HCT116 (cell line): ENCODE data around the gene FNDC7. TPM values are rescaled to one million over a fixed set of nuclear protein-coding genes. Genes with fewer than 3 reads are reported as not detected.

Source experiments
- ATAC-seq: fragments of 200-7000 bp; cut with Tn5 transposase; 2 replicates; pipeline ENCODE4 v1.9.1; 2020; ENCODE audit warnings: mild to moderate bottlenecking, moderate library complexity
- Bru-seq: library from RNA; stranded (reverse); fragments of 400-500 nt; gene quantifications from one replicate; lab custom pipeline; 2021; lab: Mats Ljungman, UMichigan
- BruChase-seq, 2 experiments: library from RNA; stranded (reverse); fragments of 400-500 nt; gene quantifications; one replicate each; lab custom pipeline; 2021; lab: Mats Ljungman, UMichigan
- BruUV-seq: library from RNA; stranded (reverse); fragments of 400-500 nt; replicated peaks from 2 replicates; lab custom pipeline; 2021; lab: Mats Ljungman, UMichigan
- CTCF ChIA-PET: fragments of 300-600 bp; sonication (Branson Sonifier 250); formaldehyde crosslinking; loops from one replicate; lab custom pipeline; 2021; ENCODE audit warnings: antibody characterized with exemption; lab: Charles Lee
- POLR2A ChIA-PET: fragments of 300-600, 350-600 bp; sonication (Branson Sonifier 250); formaldehyde crosslinking; loops from one replicate; lab custom pipeline; 2021; ENCODE audit warnings: antibody characterized with exemption; lab: Charles Lee
- RAD21 ChIA-PET, 2 experiments: fragments of 300-600 bp; sonication (Branson Sonifier 250); formaldehyde crosslinking; loops; one replicate each; lab custom pipeline; 2023; ENCODE audit warnings: low total read pairs in 2 of 2; ENCODE audit not compliant: uncharacterized antibody in 2 of 2, unreplicated experiment in 2 of 2, low non-redundant PET in 1 of 2; lab: Charles Lee
- DNase-seq: peaks from one replicate; pipeline ENCODE4 v3.0.0-alpha.2; 2010; ENCODE audit warnings: low read depth, low spot score
- H2AFZ ChIP-seq: fragments of 200-600 bp; shearing (Covaris generic), sonication (generic); 2 replicates; pipeline ENCODE4 v1.6.1; 2017; ENCODE audit warnings: low read depth, mixed run types, mixed read lengths, antibody characterized with exemption, low read length; ENCODE audit not compliant: poor library complexity, severe bottlenecking
- H3K27ac ChIP-seq: 2 replicates; pipeline ENCODE4 v1.5.1; 2012; ENCODE audit warnings: low read depth, low read length
- H3K27me3 ChIP-seq: fragments of 200-600 bp; sonication (generic); 2 replicates; pipeline ENCODE4 v1.6.1; 2016; ENCODE audit warnings: mixed run types, low read length, mixed read lengths; ENCODE audit not compliant: insufficient read depth
- H3K36me3 ChIP-seq, 2 experiments: fragments of 200-500 bp in 1 of 2; fragments of 200-600 bp in 1 of 2; sonication (Bioruptor generic) in 1 of 2; sonication (generic) in 1 of 2; 2 replicates each; pipeline versions ENCODE4 v1.5.1 to v1.6.1; 2014 to 2016; ENCODE audit warnings: low read length in 2 of 2, inconsistent platforms in 1 of 2, mixed read lengths in 1 of 2, mixed run types in 1 of 2; ENCODE audit not compliant: insufficient read depth in 2 of 2, control insufficient read depth in 1 of 2
- H3K4me1 ChIP-seq, 2 experiments: fragments of 200-600 bp in 1 of 2; sonication (generic) in 1 of 2; 2 replicates each; pipeline versions ENCODE4 v1.5.1 to v1.6.1; 2012 to 2017; ENCODE audit warnings: low read length in 2 of 2, inconsistent platforms in 1 of 2, mild to moderate bottlenecking in 1 of 2, mixed read lengths in 1 of 2, mixed run types in 1 of 2, moderate library complexity in 1 of 2; ENCODE audit not compliant: insufficient read depth in 2 of 2, control insufficient read depth in 1 of 2
- H3K4me2 ChIP-seq: fragments of 200-600 bp; sonication (generic); 2 replicates; pipeline ENCODE4 v1.6.1; 2017; ENCODE audit warnings: mixed run types, low read length, mixed read lengths
- H3K4me3 ChIP-seq, 2 experiments: fragments of 200-600 bp in 1 of 2; sonication (generic) in 1 of 2; replicated peaks in 1 of 2; 2 replicates each; pipeline ENCODE4 v1.5.1; 2011 to 2016; ENCODE audit warnings: low read length in 2 of 2, control low read depth in 1 of 2, low read depth in 1 of 2, mild to moderate bottlenecking in 1 of 2, mixed read lengths in 1 of 2, mixed run types in 1 of 2
- H3K79me2 ChIP-seq: fragments of 200-600 bp; sonication (generic); 2 replicates; pipeline ENCODE4 v1.6.1; 2017; ENCODE audit warnings: mild to moderate bottlenecking, mixed run types, low read length, moderate library complexity, mixed read lengths; ENCODE audit not compliant: insufficient read depth
- H3K9ac ChIP-seq: fragments of 200-600 bp; sonication (generic); 2 replicates; pipeline ENCODE4 v1.6.1; 2016; ENCODE audit warnings: low read length, mixed read lengths
- H3K9me2 ChIP-seq: fragments of 200-600 bp; sonication (generic), shearing (Covaris generic); 2 replicates; pipeline ENCODE4 v1.6.1; 2017; ENCODE audit warnings: mixed run types, mild to moderate bottlenecking, moderate library complexity; ENCODE audit not compliant: insufficient read depth
- H3K9me3 ChIP-seq, 2 experiments: fragments of 200-500 bp in 1 of 2; fragments of 200-600 bp in 1 of 2; sonication (Bioruptor generic) in 1 of 2; sonication (generic) in 1 of 2; 2 replicates each; pipeline ENCODE4 v1.6.1; 2014 to 2017; ENCODE audit warnings: low read length in 2 of 2, mixed read lengths in 2 of 2, inconsistent platforms in 1 of 2, low read depth in 1 of 2, mild to moderate bottlenecking in 1 of 2, mixed run types in 1 of 2, moderate library complexity in 1 of 2; ENCODE audit not compliant: control insufficient read depth in 1 of 2, insufficient read depth in 1 of 2
- H4K20me1 ChIP-seq: fragments of 200-600 bp; sonication (generic), shearing (Covaris generic); 2 replicates; pipeline ENCODE4 v1.6.1; 2017; ENCODE audit warnings: mixed run types, mild to moderate bottlenecking, moderate library complexity; ENCODE audit not compliant: insufficient read depth
- EZH2 ChIP-seq: fragments of 200-600 bp; sonication (generic); IDR thresholded peaks from 2 replicates; pipeline ENCODE4 v1.6.1; 2017; ENCODE audit warnings: antibody characterized with exemption, mixed run types
- MAX ChIP-seq: IDR thresholded peaks from 2 replicates; pipeline ENCODE4 v1.6.1; 2012
- ZBTB33 ChIP-seq: IDR thresholded peaks from 2 replicates; pipeline ENCODE4 v1.6.1; 2011; ENCODE audit warnings: mild to moderate bottlenecking, low read length, moderate library complexity; ENCODE audit not compliant: insufficient replicate concordance; ENCODE audit errors: extremely low read depth
- ZFX ChIP-seq: fragments of 450-650 bp; IDR thresholded peaks from 2 replicates; pipeline ENCODE4 v1.6.1; 2017
- ZNF274 ChIP-seq: fragments of 200-500 bp; sonication (Bioruptor generic); IDR thresholded peaks from 2 replicates; pipeline ENCODE4 v1.6.1; 2014; ENCODE audit warnings: mild to moderate bottlenecking, low read depth, low read length, inconsistent platforms
- intact Hi-C: fragments of 100-400 bp; cut with micrococcal nuclease; formaldehyde crosslinking; loops from 2 replicates; pipeline ENCODE4 v1.10.0; 2022
- long read RNA-seq: library from polyadenylated mRNA; unstranded; transcript quantifications from one replicate; pipeline ENCODE4 v2.0.0, GENCODE V29; 2021; ENCODE audit not compliant: unreplicated experiment
- polyA plus RNA-seq: library from polyadenylated mRNA; unstranded; fragments of >200 nt; gene quantifications from 2 replicates; pipeline ENCODE4 v1.2.1, GENCODE V29; 2012; ENCODE audit warnings: missing spikeins
- total RNA-seq: library from RNA; stranded (reverse); gene quantifications from one replicate; pipeline ENCODE4 v1.2.1, GENCODE V29; 2021; ENCODE audit not compliant: unreplicated experiment
- TF ChIP-seq, protein P1 (sequence below): IDR thresholded peaks from 2 replicates; pipeline ENCODE4 v1.6.1; 2012

The FNDC7 gene
- total RNA-seq (0.10 TPM), Bru-seq, nascent RNA (percentile 16 among the genes with signal in this experiment), BruChase-seq, experiment 1, labeled RNA remaining after a 6-hour chase (percentile 30 among the genes with signal in this experiment), BruChase-seq, experiment 2, labeled RNA remaining after a 2-hour chase (percentile 21 among the genes with signal in this experiment)
- not detected in 2 replicates for polyA plus RNA-seq
- long read RNA-seq, result 0 reads

GRCh38 chr1:108712606-108713150, at the start of gene FNDC7:
FNDC7 (plus strand) TSS chr1:108712908; CDS start chr1:108712934, 26 bp downstream.
- Histone ChIP-seq H3K9me2 (no peaks in the 10 kb centered on the region), H3K27me3 (no peaks in the 10 kb centered on the region), H3K9ac (no peak within 1 kb of the TSS), H3K4me3 (no peak within 1 kb of the TSS), H2AFZ (no peak within 1 kb of the TSS), H3K4me2 (no peak within 1 kb of the TSS), H3K36me3 (no peaks in the 10 kb centered on the region), H3K4me1 (no peaks in the 10 kb centered on the region), H4K20me1 (no peaks in the 10 kb centered on the region), H3K79me2 (no peaks in the 10 kb centered on the region), H3K9me3 (no peaks in the 10 kb centered on the region), H3K27ac (no peak within 1 kb of the TSS)
- ChIA-PET RAD21 (no interaction called here), CTCF (no interaction called here), POLR2A (no interaction called here)
- ATAC-seq (peak; percentile 26; the same call in 1 of the 2 replicates), DNase-seq (no peak)
- TF ChIP-seq ZBTB33 (no peak), MAX (no peak), EZH2 (no peak)
- intact Hi-C loops, result no loop called here
- BruUV-seq, result no TSS peak

DNA sequence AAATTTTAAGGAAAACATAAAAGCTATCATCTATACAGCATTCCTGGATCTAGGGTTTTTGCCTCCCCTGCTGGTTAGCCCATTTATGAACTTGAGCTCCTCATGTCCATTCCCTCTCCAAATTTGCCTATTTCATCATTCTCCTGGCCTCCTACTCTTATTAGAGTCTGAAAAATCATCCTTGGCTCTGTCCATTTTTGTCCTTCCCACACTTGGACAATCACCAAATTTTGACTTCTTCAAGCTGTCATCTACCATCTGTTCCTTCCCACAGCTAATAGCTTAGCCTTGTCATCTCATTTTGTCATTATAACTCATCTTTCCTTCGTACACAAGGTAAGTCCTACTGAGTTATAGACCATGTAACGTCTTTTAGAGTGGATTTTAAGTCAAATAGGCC, 49.6 kb upstream of the FNDC7 start:
- POLR2A ChIA-PET, result no interaction called here
- H3K9me3 ChIP-seq, result no peaks in the 10 kb centered on the region
- H3K9me2 ChIP-seq, result no peaks in the 10 kb centered on the region
- no peaks in the 10 kb centered on the region for H3K36me3 ChIP-seq
- no peaks in the 10 kb centered on the region for H3K4me1 ChIP-seq
- no peaks in the 10 kb centered on the region for H3K27me3 ChIP-seq
- no peak overlapping the region for H3K4me3 ChIP-seq
- no peak overlapping the region for H3K9ac ChIP-seq
- no peak overlapping the region for H3K4me2 ChIP-seq
- no peaks in the 10 kb centered on the region for H3K79me2 ChIP-seq
- CTCF ChIA-PET, result no interaction called here
- no peak for ATAC-seq
- TF ChIP-seq, protein P1, sequence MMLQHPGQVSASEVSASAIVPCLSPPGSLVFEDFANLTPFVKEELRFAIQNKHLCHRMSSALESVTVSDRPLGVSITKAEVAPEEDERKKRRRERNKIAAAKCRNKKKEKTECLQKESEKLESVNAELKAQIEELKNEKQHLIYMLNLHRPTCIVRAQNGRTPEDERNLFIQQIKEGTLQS, result no peak
- TF ChIP-seq ZNF274 (no peak), ZFX (no peak)
- TF ChIP-seq, all 23 proteins: peak for 0
- Histone ChIP-seq H3K27ac (no peak overlapping the region), H4K20me1 (no peaks in the 10 kb centered on the region), H2AFZ (no peak overlapping the region)
- DNase-seq, result no peak
- no TSS peak for BruUV-seq
- RAD21 ChIA-PET, result no interaction called here
- intact Hi-C loops, result no loop called here
